Stimulated activated memory B cell treated with anti-CD40 and anti-IgM and Interleukin-4, amounts not matched to agents 10 μg/mL and 1 μg/mL and 100 μg/mL, for 72 hours (primary cell): ENCODE measurements around the gene CFD.
A peak's percentile ranks its signal among the peaks of the same experiment; 100 is the strongest.
"Not testable (repeated sequence)": the region's sequence is repeated elsewhere in the genome, so short reads cannot be mapped to it uniquely, and the experiment has no call there.

Experiments used
- ATAC-seq: fragments of 150-1000 bp; cut with Tn5 transposase; 2 replicates; pipeline ENCODE4 v1.10.0; 2021
- H3K27ac Mint-ChIP-seq: one replicate; pipeline ENCODE4 v1.8.0; 2022; ENCODE audit warnings: mild to moderate bottlenecking, mixed read lengths
- H3K27me3 Mint-ChIP-seq: one replicate; pipeline ENCODE4 v1.8.0; 2022; ENCODE audit warnings: mixed read lengths
- H3K36me3 Mint-ChIP-seq: one replicate; pipeline ENCODE4 v1.8.0; 2022; ENCODE audit warnings: mixed read lengths
- H3K4me1 Mint-ChIP-seq: one replicate; pipeline ENCODE4 v1.8.0; 2022; ENCODE audit warnings: mixed read lengths
- H3K4me3 Mint-ChIP-seq: one replicate; pipeline ENCODE4 v1.8.0; 2022; ENCODE audit warnings: mild to moderate bottlenecking, moderate library complexity, mixed read lengths
- H3K9me3 Mint-ChIP-seq: one replicate; pipeline ENCODE4 v1.8.0; 2022; ENCODE audit warnings: mixed read lengths

Gene CFD

DNA sequence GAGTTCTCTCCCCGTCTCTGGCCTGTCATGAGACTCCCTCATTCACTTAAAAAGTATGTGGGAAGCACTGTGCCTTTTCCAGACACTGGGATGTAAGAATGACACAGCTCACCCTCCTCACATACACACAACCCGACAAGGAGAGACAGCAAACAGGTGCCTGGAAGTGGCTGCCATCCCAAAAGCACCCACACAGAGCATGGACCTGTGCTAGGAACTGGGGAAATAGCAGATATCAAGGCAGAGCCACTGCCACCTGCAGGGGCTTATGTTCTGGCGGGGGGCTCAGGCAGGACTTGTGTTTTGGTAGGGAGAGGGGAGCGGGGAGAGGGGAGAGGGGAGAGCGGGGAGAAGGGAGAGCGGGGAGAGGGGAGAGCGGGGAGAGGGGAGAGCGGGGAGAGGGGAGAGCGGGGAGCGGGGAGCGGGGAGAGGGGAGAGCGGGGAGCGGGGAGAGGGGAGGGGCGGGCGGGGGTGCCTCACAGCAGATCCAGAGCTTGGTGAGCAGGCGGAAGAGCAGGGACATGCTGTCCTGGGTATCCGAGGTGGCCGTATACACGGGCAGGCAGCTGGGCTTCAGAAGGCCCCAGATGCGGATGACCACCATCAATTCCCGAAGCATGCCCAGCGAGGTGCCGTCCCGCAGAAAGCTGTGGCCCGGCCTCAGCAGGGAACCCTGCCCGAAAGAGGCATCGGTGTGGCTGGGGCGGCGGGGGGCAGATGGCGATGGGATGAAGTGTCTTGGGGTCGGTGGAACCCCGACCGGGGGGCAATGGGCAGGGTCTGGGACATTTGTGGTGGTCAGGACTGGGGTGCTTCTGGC lies 12.2 kb downstream of the CFD start:
- H3K36me3 Mint-ChIP-seq, result peaks cover 45% of the 10 kb centered on the region
- H3K27ac Mint-ChIP-seq, result peak overlapping the region; percentile 83
- no peaks in the 10 kb centered on the region for H3K9me3 Mint-ChIP-seq
- H3K27me3 Mint-ChIP-seq, result no peaks in the 10 kb centered on the region
- H3K4me1 Mint-ChIP-seq, result peaks cover 30% of the 10 kb centered on the region
- H3K4me3 Mint-ChIP-seq, result peak overlapping the region; percentile 81
- peak; percentile 14 for ATAC-seq

DNA sequence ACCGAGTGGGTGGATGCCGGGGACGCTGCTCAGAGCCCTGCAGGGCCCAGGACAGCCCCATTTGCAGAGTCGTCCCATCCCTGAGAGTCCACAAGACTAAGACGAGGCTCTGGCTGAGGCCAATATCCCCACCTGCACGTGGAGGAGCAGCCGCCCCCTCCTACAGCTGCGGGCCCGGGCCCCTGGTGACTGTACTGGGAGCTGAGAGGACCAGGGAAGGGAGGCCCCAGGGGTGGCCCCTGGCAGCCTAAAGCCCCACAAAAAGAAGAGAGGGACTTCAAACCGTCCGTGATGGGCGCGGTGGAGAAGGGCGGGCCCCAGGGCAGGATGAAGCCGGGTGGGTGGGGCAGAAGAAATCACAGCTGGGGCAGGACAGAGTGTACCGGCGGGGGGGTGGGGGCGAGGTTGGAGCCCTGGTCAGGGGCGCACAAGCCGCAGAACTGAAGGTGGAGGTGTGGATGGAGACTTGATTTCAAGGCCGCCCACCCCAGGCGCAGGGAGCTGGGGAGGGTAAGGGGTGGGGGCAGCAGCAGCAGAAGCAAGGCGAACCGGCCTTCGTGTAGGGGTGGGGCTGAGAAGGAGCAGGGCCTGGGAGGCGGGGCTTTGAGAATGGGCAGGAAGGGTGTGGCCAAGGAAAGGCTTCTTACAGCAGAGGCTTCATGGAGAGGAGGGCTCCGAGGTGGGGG lies 12.9 kb downstream of the CFD start:
- H3K27ac Mint-ChIP-seq, result peak overlapping the region; percentile 83
- H3K4me3 Mint-ChIP-seq, result peak overlapping the region; percentile 81
- peak; percentile 80 for ATAC-seq
- peaks cover 30% of the 10 kb centered on the region for H3K4me1 Mint-ChIP-seq
- peaks cover 40% of the 10 kb centered on the region for H3K36me3 Mint-ChIP-seq
- no peaks in the 10 kb centered on the region for H3K27me3 Mint-ChIP-seq
- H3K9me3 Mint-ChIP-seq, result no peaks in the 10 kb centered on the region

DNA sequence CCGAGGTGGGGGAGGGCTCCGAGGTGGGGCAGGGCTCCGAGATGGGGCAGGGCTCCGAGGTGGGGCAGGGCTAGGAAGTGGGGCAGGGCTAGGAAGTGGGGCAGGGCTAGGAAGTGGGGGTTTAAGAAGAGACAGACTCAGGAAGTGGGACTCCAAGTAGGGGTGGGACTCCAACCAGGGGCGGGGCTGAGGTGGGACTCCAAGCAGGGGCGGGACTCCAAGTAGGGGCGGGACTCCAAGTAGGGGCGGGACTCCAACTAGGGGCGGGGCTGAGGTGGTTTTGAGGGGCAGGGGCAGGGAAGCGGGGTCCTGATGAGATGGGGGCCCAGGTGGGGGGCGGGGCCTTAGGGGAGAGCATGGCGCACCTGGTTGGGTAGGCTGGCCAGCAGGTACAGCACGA lies 13.6 kb downstream of the CFD start:
- H3K9me3 Mint-ChIP-seq, result no peaks in the 10 kb centered on the region
- peaks cover 30% of the 10 kb centered on the region for H3K4me1 Mint-ChIP-seq
- H3K27me3 Mint-ChIP-seq, result no peaks in the 10 kb centered on the region
- peaks cover 34% of the 10 kb centered on the region for H3K36me3 Mint-ChIP-seq
- peak overlapping the region; percentile 83 for H3K27ac Mint-ChIP-seq
- H3K4me3 Mint-ChIP-seq, result peak overlapping the region; percentile 60
- ATAC-seq, result peak; percentile 78

DNA sequence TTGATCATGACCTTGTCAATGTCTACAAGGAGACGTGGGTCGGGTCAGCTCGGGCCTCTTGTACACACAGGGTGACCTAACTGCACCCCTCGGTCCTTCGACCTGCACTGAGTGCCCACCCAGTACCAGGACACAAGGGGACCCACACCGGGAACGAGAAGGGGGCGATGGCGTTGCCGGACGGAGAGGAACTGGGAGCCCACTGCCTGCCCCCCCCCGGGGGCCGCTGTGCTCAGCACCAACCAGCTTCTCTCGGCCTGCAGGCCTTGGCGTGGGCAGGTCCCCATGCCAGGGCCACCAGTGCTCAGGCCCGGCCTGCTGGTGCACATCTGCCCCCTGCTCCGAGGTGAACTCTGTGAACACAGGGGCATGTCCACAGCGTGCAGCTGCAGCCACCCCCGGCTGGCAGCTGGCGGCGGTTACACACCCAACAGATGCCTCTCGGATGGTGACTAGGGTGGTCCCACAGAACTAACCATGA lies 14.1 kb downstream of the CFD start:
- H3K36me3 Mint-ChIP-seq, result peaks cover 30% of the 10 kb centered on the region
- H3K4me1 Mint-ChIP-seq, result peaks cover 30% of the 10 kb centered on the region
- H3K27me3 Mint-ChIP-seq, result no peaks in the 10 kb centered on the region
- H3K9me3 Mint-ChIP-seq, result no peaks in the 10 kb centered on the region
- H3K27ac Mint-ChIP-seq, result no peak overlapping the region
- no peak for ATAC-seq
- H3K4me3 Mint-ChIP-seq, result no peak overlapping the region

DNA sequence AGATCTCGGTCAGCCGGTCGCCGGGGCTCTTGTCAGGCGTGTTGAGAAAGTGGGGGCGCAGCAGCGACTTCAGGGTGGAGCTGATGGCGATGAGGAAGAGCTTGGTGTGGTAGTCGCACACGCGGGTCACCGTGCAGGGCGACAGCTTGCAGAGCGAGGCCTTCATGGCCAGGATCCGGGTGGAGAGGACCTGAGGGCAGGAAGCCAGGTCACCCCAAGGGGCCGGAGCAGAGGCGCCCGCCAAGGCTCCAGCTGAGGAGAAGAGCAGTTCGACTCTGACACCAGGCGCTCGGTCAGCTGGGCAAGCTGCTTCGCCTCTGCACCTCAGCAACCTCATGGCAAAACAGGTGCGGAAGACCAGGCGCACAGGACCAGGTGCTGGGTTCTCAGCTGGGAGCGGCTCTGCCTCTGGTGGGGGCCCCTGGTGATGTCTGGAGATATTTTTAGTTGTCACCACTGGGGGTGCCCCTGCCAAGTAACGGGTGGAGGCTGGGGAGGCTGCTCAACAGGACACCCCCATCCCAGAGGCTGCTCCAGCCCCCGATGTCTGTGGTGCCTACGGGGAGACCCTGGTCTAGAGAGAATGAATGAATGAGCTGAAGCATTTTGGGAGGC lies 15.9 kb downstream of the CFD start:
- no peaks in the 10 kb centered on the region for H3K9me3 Mint-ChIP-seq
- peaks cover 30% of the 10 kb centered on the region for H3K36me3 Mint-ChIP-seq
- no peak overlapping the region for H3K4me3 Mint-ChIP-seq
- no peak overlapping the region for H3K27ac Mint-ChIP-seq
- no peak for ATAC-seq
- H3K27me3 Mint-ChIP-seq, result no peaks in the 10 kb centered on the region
- H3K4me1 Mint-ChIP-seq, result peaks cover 37% of the 10 kb centered on the region

DNA sequence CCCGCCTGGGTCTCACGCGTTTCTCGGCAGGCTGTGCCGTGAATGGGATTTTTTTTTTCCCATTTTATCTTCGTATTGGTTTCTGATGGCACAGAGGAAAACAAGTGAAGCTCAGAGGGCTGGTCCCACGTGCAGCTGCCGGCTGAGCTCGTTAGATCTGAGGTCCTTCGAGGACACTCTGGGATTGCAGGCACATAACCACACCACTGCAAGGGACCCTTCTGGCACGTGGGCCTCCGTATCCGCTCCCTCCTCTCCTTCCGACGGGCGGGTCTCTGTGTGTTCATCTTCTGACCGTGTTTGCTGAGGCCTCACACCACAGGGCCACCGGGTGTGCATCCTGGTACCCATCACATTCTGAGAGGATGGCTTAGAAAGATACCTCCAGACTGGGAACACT lies 16.6 kb downstream of the CFD start:
- no peak for ATAC-seq
- H3K27me3 Mint-ChIP-seq, result no peaks in the 10 kb centered on the region

DNA sequence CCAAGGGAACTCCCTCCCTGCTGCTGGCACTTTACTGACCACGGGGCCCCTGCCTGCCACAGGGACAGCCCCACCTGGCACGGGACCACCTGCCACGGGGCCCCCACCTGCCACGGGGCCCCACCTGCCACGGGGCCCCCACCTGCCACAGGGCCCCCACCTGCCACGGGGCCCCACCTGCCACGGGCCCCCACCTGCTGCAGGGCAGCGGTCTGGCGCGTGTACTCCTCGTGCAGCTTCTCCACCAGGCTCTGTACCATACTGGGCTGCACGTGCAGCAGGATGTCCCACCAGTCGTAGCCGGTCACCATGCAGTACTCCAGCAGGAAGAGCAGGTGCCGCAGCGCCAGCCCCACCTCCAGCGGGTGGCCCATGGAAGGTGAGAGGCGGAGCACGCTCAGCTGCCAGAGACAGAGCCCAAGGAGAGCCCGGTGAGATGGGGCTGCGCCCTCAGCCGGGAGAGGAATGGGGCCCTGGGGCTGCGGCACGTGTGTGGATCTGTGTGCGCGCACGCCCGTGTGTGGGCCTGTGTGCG lies 17.4 kb downstream of the CFD start:
- peaks cover 25% of the 10 kb centered on the region for H3K36me3 Mint-ChIP-seq
- H3K4me1 Mint-ChIP-seq, result peaks cover 26% of the 10 kb centered on the region
- no peaks in the 10 kb centered on the region for H3K27me3 Mint-ChIP-seq
- H3K27ac Mint-ChIP-seq, result no peak overlapping the region
- no peak overlapping the region for H3K4me3 Mint-ChIP-seq
- no peak for ATAC-seq
- H3K9me3 Mint-ChIP-seq, result no peaks in the 10 kb centered on the region

More for the DNA sequence above, 16.6 kb downstream of the CFD start:
- Mint-ChIP-seq H3K27ac (no peak overlapping the region), H3K4me3 (no peak overlapping the region), H3K4me1 (peaks cover 34% of the 10 kb centered on the region), H3K36me3 (peaks cover 24% of the 10 kb centered on the region), H3K9me3 (no peaks in the 10 kb centered on the region)

DNA sequence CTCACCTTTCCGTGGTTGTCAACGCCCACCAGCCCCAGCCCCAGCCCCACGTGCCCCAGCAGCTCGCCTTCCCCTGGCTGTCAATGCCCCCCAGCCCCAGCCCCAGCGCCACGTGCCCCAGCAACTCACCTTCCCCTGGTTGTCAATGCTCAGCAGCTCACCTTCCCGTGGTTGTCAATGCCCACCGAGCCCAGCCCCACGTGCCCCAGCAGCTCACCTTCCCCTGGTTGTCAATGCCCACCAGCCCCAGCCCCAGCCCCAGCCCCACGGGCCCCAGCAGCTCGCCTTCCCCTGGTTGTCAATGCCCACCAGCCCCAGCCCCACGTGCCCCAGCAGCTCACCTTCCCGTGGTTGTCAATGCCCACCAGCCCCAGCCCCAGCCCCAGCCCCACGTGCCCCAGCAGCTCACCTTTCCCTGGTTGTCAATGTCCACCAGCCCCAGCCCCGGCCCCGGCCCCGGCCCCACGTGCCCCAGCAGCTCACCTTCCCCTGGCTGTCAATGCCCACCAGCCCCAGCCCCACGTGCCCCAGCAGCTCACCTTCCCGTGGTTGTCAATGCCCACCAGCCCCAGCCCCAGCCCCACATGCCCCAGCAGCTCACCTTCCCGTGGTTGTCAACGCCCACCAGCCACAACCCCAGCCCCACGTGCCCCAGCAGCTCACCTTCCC lies 18.7 kb downstream of the CFD start:
- Mint-ChIP-seq H3K4me1 (peaks cover 17% of the 10 kb centered on the region), H3K36me3 (peaks cover 38% of the 10 kb centered on the region)
- H3K4me3 Mint-ChIP-seq, H3K9me3 Mint-ChIP-seq, H3K27me3 Mint-ChIP-seq, H3K27ac Mint-ChIP-seq, ATAC-seq: not testable (repeated sequence)

DNA sequence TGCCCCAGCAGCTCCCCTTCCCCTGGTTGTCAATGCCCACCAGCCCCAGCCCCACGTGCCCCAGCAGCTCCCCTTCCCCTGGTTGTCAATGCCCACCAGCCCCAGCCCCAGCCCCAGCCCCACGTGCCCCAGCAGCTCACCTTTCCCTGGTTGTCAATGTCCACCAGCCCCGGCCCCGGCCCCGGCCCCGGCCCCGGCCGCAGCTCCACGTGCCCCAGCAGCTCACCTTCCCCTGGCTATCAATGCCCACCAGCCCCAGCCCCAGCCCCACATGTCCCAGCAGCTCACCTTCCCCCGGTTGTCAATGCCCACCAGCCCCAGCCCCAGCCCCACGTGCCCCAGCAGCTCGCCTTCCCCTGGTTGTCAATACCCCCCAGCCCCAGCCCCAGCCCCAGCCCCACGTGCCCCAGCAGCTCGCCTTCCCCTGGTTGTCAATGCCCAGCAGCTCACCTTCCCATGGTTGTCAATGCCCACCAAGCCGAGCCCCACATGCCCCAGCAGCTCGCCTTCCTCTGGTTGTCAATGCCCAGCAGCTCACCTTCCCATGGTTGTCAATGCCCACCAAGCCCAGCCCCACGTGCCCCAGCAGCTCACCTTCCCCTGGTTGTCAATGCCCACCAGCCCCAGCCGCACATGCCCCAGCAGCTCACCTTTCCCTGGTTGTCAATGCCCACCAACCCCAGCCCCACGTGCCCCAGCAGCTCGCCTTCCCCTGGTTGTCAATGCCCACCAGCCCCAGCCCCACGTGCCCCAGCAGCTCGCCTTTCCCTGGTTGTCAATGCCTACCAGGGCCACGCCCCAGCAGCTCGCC lies 19.5 kb downstream of the CFD start:
- ATAC-seq, H3K27me3 Mint-ChIP-seq, H3K4me3 Mint-ChIP-seq, H3K27ac Mint-ChIP-seq, H3K9me3 Mint-ChIP-seq: not testable (repeated sequence)
- H3K36me3 Mint-ChIP-seq, result peaks cover 44% of the 10 kb centered on the region
- H3K4me1 Mint-ChIP-seq, result peaks cover 17% of the 10 kb centered on the region

DNA sequence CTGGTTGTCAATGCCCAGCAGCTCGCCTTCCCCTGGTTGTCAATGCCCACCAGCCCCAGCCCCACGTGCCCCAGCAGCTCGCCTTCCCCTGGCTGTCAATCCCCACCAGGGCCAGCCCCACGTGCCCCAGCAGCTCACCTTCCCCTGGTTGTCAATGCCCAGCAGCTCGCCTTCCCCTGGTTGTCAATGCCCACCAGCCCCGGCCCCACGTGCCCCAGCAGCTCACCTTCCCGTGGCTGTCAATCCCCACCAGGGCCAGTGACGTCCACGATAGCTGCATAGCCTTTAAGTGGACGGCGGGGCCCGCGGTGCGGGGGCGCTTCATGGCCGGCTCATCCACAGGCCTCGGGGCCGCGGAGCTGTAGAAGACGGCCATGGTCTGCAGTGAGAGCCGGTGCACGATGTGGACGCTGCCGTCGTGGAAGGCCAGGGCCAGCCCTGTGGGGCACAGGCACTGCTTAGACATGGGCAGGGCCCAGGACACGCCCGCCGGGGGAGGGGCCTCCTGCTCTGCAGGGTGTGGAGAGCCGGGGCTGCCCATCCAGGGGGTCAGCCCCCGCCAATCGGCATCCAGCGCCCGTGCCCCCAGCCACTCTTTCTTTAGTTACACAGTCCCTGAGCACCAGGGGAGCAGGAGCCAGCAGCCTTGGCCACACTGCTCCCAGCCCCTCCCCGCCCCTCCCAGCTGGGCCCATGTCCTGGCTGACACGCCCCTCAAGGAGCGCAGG lies 20.4 kb downstream of the CFD start:
- Mint-ChIP-seq H3K27ac (no peak overlapping the region), H3K4me1 (peaks cover 17% of the 10 kb centered on the region), H3K9me3 (no peaks in the 10 kb centered on the region), H3K4me3 (no peak overlapping the region), H3K36me3 (peaks cover 44% of the 10 kb centered on the region), H3K27me3 (no peaks in the 10 kb centered on the region)
- no peak for ATAC-seq

DNA sequence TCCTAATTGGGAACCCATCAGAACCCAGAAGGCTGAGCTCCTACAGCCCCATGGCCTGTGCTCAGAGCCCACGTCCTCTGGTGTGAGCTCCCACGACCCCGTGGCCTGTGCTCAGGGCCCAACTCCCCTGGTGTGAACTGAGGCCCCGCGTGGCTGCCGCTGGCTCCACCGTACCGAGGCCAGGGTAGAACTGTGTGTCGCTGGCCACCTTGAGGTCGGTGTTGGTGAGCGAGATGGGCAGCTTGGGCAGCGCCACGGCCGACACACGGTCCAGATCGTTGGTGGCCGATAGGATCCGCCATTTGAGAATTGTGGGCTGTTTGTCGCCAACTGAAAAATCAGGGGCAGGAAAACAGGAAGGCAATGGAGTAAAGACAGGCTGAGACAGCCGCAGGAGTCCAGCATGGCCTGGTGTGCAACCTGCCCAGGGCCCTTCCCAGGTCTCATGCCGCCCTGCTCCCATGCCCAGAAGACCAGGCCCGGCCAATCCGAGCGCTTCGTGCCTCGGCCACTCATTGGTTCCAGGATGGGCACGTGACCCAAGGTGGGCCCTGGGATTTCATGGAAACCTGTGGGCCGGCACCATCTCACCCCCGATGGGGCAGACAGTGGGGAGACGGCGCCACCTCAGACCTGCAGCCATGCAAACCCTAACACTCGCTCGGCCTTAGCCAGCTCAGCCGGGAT lies 22.1 kb downstream of the CFD start:
- Mint-ChIP-seq H3K4me1 (peaks cover 10% of the 10 kb centered on the region), H3K27me3 (no peaks in the 10 kb centered on the region), H3K27ac (no peak overlapping the region), H3K36me3 (peaks cover 47% of the 10 kb centered on the region), H3K4me3 (no peak overlapping the region), H3K9me3 (no peaks in the 10 kb centered on the region)
- ATAC-seq, result no peak

DNA sequence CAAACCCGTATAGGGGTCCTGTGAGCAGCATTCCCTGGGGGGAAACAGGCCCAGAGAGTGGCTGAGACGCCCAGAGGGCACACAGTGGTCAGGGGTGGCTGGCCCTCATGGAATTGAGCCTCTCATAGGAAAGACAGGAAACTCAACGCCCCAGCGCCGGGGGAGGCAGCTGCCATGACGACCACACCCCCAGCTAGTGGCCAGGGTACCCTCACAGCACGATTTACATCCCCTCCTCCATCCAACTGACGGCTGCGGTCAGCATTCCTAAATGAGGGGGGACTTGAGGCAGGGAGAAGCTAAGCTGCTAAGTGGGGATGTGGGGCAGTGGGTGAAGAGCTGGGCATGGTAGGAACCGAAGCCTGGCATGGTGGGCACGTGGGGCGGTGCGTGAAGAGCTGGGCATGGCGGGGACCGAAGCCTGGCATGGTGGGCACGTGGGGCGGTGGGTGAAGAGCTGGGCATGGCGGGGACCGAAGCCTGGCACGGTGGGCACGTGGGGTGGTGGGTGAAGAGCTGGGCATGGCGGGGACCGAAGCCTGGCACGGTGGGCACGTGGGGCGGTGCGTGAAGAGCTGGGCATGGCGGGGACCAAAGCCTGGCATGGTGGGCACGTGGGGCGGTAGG lies 23.5 kb downstream of the CFD start:
- H3K27ac Mint-ChIP-seq, result no peak overlapping the region
- peaks cover 10% of the 10 kb centered on the region for H3K4me1 Mint-ChIP-seq
- H3K36me3 Mint-ChIP-seq, result peaks cover 47% of the 10 kb centered on the region
- no peak overlapping the region for H3K4me3 Mint-ChIP-seq
- H3K9me3 Mint-ChIP-seq, result no peaks in the 10 kb centered on the region
- H3K27me3 Mint-ChIP-seq, result no peaks in the 10 kb centered on the region
- ATAC-seq, result no peak

DNA sequence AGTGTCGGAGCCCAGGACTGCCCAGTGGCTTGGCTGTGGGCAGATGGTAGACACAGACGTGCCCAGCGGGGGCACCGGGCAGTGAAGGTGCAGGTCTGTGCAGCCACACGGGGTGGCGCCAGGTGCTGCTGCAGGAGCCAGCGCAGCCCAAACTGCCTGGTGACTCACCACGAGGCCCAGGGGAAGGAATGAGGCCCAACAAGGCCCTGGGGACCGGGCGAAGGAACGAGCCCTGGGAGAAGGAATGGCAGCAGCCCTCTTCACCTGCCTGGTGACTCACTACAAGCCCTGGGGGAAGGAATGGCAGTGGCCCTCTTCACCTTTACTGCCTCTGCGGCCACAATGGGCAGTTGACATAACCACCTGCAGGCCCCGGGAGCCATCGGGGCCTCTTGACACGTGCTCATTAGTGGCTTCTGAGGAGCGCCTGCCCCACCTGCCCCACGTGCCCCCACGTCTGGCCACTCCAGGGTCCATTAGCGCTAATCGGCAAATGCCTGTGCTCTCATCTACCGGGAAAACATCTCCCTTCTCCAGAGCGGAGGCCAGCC lies 24.3 kb downstream of the CFD start:
- Mint-ChIP-seq H3K4me3 (no peak overlapping the region), H3K4me1 (peaks cover 14% of the 10 kb centered on the region), H3K27me3 (no peaks in the 10 kb centered on the region), H3K9me3 (no peaks in the 10 kb centered on the region), H3K27ac (no peak overlapping the region), H3K36me3 (peaks cover 48% of the 10 kb centered on the region)
- no peak for ATAC-seq
